Activated T-cell treated with anti-CD3 and anti-CD28 coated beads, Interleukin-2, amount 50 U/mL, for 4 hours (primary cell): ENCODE measurements around the gene OR10C1. TPM values are rescaled to one million over a fixed set of nuclear protein-coding genes. Genes with fewer than 3 reads are reported as not detected.

Experiments used
- ATAC-seq, 2 donors: fragments of 200-7000 bp; cut with Tn5 transposase; one replicate each; pipeline ENCODE4 v1.10.0; 2021
- DNase-seq: peaks from one replicate; pipeline ENCODE4 v3.0.0-alpha.2; 2020
- H3K27me3 Mint-ChIP-seq: one replicate; pipeline ENCODE4 v1.8.0; 2021; ENCODE audit warnings: low read depth, mixed read lengths
- H3K36me3 Mint-ChIP-seq: one replicate; pipeline ENCODE4 v1.8.0; 2022; ENCODE audit warnings: mixed read lengths; ENCODE audit not compliant: insufficient read depth
- H3K4me1 Mint-ChIP-seq: one replicate; pipeline ENCODE4 v1.8.0; 2021; ENCODE audit warnings: low read depth, mixed read lengths
- H3K4me3 Mint-ChIP-seq: one replicate; pipeline ENCODE4 v1.8.0; 2021; ENCODE audit warnings: mild to moderate bottlenecking, moderate library complexity, mixed read lengths
- H3K9me3 Mint-ChIP-seq: one replicate; pipeline ENCODE4 v1.8.0; 2021; ENCODE audit warnings: mixed read lengths
- total RNA-seq, 3 donors: library from RNA; stranded (reverse); gene quantifications; one replicate each; pipeline ENCODE4 v1.2.1, GENCODE V29; 2021

OR10C1 gene
- total RNA-seq, 3 donors from 2014 or later, result not detected

DNA sequence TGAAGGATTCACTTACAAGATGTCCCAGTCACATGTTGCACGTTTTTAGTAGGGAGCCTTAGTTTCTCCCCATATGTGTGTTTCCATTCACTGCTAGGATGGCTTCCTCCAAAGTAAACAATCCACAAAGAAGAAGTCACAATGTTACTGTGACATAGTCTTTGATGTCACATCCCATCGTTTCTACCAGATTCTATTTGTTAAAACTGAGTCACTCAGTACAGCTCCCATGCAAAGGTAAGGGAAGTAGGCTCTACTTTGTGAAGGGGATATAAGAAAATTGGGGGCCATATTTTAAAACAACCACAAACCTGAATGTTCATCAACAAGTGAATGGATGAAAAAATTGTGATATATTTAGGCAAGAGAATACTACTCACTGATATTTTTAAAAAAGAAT, 17.9 kb downstream of the OR10C1 start, which contains the start of the genes OR11A1 and OR2H1:
Gene OR11A1, minus strand, starts transcription at position 101 of the 400 bp plus-strand sequence. CDS start 29,430 bp downstream, outside the sequence.
Gene OR2H1, plus strand, starts transcription at position 185 of the 400 bp plus-strand sequence. CDS start 4,615 bp downstream, outside the sequence.
- no peaks in the 10 kb centered on the region for H3K4me1 Mint-ChIP-seq
- H3K9me3 Mint-ChIP-seq, result no peaks in the 10 kb centered on the region
- no peaks in the 10 kb centered on the region for H3K36me3 Mint-ChIP-seq
- H3K4me3 Mint-ChIP-seq, result no peak within 1 kb of the TSS
- ATAC-seq (no peak), DNase-seq (no peak)
- H3K27me3 Mint-ChIP-seq, result peaks cover 16% of the 10 kb centered on the region

DNA sequence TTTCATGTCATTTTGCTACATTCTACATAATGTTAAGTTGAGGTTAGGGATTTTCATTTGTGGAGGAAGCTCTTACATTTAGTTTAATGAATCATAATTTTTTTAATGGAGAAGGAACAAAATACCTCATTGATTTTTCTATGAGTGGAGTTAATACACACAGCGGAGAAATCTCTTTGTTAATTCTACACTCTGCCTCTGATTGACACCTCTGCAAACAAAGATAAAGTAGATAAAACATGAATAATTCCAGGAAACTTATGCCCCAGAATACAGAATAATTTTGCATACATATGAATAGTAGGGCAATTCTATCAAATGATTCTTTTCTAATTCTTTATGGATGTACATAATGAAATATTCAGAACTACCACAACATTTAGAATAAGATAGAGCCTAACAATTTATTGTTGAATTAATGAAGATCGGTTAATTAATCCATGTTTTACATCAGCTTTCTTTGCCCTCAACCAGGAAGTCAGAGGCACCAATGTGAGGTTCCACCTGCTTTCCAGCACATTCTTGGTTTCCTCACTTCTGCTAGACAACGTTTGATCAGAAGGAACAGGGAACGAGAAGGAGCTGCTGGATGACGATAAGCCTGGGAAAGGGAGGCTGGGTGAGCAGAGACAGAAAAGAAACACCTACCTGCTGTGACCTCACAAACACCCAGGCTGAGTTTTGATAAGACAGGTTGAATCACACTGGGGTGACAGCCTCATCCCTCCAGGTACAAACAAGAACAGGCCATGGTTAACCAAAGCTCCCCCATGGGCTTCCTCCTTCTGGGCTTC, 22.1 kb downstream of the OR10C1 start:
- Mint-ChIP-seq H3K4me3 (no peak overlapping the region), H3K27me3 (peaks cover 15% of the 10 kb centered on the region), H3K4me1 (no peaks in the 10 kb centered on the region), H3K36me3 (no peaks in the 10 kb centered on the region), H3K9me3 (no peaks in the 10 kb centered on the region)
- no peak for ATAC-seq
- no peak for DNase-seq

DNA sequence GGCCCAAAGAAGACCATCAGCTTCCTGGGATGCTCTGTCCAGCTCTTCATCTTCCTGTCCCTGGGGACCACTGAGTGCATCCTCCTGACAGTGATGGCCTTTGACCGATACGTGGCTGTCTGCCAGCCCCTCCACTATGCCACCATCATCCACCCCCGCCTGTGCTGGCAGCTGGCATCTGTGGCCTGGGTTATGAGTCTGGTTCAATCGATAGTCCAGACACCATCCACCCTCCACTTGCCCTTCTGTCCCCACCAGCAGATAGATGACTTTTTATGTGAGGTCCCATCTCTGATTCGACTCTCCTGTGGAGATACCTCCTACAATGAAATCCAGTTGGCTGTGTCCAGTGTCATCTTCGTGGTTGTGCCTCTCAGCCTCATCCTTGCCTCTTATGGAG, 22.9 kb downstream of the OR10C1 start:
- Mint-ChIP-seq H3K4me1 (no peaks in the 10 kb centered on the region), H3K4me3 (no peak overlapping the region), H3K9me3 (no peaks in the 10 kb centered on the region), H3K27me3 (peaks cover 15% of the 10 kb centered on the region), H3K36me3 (no peaks in the 10 kb centered on the region)
- no peak for DNase-seq
- ATAC-seq, result no peak

DNA sequence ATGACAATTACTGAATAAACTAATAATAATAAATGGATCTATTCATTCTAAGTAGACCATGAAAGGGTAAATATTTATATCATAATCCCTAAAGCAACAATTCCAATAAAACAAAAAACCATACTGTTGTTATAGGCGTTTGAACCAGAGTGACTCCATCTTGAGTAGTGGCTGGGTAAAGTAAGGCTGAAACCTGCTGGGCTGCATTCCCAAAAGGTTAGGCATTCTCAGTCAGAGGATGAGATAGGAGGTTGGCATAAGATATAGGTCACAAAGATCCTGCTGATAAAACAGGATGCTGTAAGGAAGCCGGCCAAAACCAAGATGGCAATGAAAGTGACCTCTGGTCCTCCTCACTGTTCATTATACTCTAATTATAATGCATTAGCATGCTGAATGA, 26.2 kb downstream of the OR10C1 start:
- peaks cover 14% of the 10 kb centered on the region for H3K27me3 Mint-ChIP-seq
- no peak overlapping the region for H3K4me3 Mint-ChIP-seq
- ATAC-seq, result no peak
- no peaks in the 10 kb centered on the region for H3K9me3 Mint-ChIP-seq
- no peak for DNase-seq
- no peaks in the 10 kb centered on the region for H3K4me1 Mint-ChIP-seq
- H3K36me3 Mint-ChIP-seq, result no peaks in the 10 kb centered on the region

DNA sequence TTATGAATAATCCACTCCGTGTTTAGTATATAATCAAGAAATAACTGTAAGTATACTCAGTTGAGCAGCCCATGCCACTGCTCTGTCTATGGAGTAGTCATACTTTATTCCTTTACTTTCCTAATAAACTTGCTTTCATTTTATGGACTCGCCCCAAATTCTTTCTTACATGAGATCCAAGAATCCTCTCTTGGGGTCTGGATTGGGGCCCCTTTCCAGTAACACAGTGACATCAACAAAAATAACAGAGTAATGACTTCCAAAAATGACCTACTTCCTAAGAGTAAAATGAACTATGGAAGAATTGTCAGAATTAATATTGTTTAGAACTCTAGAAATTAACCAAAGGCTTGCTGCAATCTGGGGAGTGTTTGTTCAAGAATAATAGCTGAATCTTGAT, 26.7 kb downstream of the OR10C1 start:
- Mint-ChIP-seq H3K9me3 (no peaks in the 10 kb centered on the region), H3K27me3 (peaks cover 14% of the 10 kb centered on the region), H3K4me1 (no peaks in the 10 kb centered on the region), H3K4me3 (no peak overlapping the region), H3K36me3 (no peaks in the 10 kb centered on the region)
- DNase-seq (no peak), ATAC-seq (no peak)

DNA sequence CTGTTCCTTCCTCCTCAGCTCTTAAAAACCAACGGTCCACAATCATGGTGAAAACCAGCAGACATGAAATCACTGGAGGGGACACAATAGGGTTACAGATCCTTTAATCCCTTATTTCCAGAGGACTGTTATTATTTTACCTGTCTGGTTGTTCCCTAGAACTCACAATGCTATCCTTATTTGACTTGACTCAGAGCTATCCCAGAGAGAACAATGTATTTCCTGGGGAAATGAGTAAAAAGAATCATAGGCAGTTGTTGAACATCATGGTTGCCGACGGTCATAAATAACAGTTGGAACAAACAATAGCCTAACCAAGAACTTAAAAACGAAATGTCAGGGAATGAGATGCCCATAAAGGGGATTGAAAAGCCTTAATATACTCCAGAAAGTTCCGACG, 27.1 kb downstream of the OR10C1 start:
- H3K4me1 Mint-ChIP-seq, result no peaks in the 10 kb centered on the region
- H3K36me3 Mint-ChIP-seq, result no peaks in the 10 kb centered on the region
- H3K9me3 Mint-ChIP-seq, result no peaks in the 10 kb centered on the region
- H3K4me3 Mint-ChIP-seq, result no peak overlapping the region
- DNase-seq (no peak), ATAC-seq (no peak)
- peaks cover 14% of the 10 kb centered on the region for H3K27me3 Mint-ChIP-seq

DNA sequence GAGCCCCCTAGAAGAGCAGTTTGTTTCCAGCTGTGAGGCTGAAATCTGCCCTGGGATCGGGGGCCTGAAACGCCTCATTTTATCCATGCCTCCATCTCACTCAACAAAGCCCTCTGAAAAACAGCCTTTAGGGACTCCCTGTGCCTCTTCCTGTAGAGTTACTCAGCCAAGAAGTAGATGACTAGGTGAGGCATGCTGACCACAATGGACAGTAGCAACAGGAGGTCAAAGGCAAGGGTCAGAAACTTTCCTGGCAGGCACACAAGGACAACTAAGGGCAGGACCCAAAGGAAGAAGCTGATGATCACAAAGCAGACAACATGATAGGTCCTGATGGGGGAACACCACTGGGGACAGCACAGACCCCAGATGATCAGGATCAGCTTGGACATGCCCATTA, 35.9 kb downstream of the OR10C1 start:
- Mint-ChIP-seq H3K36me3 (no peaks in the 10 kb centered on the region), H3K4me3 (no peak overlapping the region), H3K4me1 (no peaks in the 10 kb centered on the region), H3K9me3 (no peaks in the 10 kb centered on the region), H3K27me3 (peaks cover 26% of the 10 kb centered on the region)
- no peak for ATAC-seq
- no peak for DNase-seq

DNA sequence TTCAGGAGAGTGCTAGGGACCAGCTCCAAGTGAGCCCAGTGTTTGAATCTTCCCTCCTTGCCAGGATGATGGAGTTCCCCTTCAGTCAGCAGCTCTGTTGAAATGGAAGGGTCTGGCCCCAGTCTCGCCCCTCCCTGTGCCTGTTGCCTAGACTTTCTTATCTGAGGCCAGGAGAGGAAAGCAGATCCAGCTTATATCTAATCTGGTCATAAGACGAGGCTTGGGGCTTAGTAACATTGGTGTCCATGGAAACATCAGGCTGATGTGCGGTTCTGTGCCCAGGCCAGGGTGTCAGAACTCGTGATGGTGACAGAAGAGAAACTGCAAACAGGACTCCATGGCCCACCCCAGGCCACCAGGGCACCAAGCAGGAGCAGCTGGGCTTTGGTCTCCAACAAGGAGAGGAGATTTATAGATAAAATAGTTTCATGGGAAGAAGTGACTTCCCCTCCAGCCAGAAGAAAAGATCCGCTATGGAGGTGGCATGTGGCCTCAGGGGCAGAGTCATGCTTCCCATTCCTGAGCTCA, 38.9 kb downstream of the OR10C1 start:
- Mint-ChIP-seq H3K36me3 (no peaks in the 10 kb centered on the region), H3K4me1 (no peaks in the 10 kb centered on the region), H3K27me3 (peaks cover 26% of the 10 kb centered on the region), H3K4me3 (no peak overlapping the region), H3K9me3 (peaks cover 4% of the 10 kb centered on the region)
- no peak for DNase-seq
- no peak for ATAC-seq

DNA sequence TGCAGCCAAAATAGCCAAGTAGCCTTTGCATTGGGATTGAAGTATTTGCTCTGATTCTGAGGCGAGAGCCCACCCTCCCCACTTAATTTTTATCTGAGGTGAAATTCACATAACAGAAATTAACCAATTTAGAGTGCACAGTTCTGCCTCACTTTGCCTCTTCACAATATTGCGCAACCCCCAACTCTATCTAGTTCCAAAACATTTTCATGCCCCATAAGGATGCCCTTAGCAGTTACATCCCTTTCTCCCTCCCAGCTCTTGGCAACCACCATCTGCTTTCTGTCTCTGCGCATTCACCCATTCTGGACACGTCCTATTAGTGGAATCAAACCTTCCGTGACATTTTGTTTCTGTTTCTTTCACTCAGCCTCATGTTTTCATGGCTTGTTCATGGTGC, 39.6 kb downstream of the OR10C1 start:
- no peak overlapping the region for H3K4me3 Mint-ChIP-seq
- ATAC-seq, result no peak
- no peaks in the 10 kb centered on the region for H3K36me3 Mint-ChIP-seq
- no peaks in the 10 kb centered on the region for H3K4me1 Mint-ChIP-seq
- DNase-seq, result no peak
- H3K9me3 Mint-ChIP-seq, result peaks cover 4% of the 10 kb centered on the region
- H3K27me3 Mint-ChIP-seq, result peaks cover 22% of the 10 kb centered on the region

DNA sequence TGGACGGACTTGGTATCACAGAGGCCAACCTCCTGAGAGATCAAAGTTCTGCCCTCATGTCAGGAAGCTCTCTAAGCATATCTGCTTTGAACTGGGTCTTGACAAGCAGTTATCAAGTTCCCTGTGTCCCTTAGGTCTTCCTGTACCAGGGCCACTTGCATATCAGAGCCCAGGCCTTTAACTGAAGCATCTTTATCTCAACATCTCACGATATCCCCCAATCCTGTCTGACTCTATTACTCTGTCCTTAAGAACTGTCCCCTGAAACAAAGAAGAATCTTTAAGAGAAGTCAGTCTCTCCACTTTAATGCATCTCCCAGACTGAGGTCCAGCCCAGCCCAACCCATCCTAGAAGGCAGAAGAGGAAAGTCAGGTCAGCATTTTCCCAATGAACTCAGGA, 40.5 kb downstream of the OR10C1 start:
- no peak for ATAC-seq
- Mint-ChIP-seq H3K4me3 (no peak overlapping the region), H3K36me3 (no peaks in the 10 kb centered on the region), H3K27me3 (peaks cover 22% of the 10 kb centered on the region), H3K9me3 (peaks cover 4% of the 10 kb centered on the region), H3K4me1 (no peaks in the 10 kb centered on the region)
- DNase-seq, result no peak

DNA sequence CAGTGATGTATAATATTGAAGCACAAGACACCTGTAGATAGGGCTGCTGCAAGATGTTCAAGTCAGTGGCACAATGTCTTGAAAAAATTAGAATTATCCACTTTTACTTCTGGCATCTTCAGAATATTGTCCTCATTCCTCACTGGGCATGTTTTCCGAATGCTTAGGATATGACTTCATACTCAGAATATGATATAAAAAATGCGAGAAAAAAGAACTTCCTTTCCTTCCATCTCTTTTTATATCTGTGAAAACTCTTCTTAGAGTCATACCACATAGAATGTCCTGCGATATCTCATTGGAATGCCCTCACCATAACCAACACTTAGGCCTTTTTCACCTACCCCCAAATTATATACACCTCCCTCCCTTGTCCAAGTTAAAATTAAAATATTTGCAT, 44.1 kb downstream of the OR10C1 start:
- DNase-seq (no peak), ATAC-seq (no peak)
- Mint-ChIP-seq H3K4me1 (no peaks in the 10 kb centered on the region), H3K4me3 (no peak overlapping the region), H3K27me3 (peaks cover 13% of the 10 kb centered on the region), H3K36me3 (no peaks in the 10 kb centered on the region), H3K9me3 (peaks cover 4% of the 10 kb centered on the region)

DNA sequence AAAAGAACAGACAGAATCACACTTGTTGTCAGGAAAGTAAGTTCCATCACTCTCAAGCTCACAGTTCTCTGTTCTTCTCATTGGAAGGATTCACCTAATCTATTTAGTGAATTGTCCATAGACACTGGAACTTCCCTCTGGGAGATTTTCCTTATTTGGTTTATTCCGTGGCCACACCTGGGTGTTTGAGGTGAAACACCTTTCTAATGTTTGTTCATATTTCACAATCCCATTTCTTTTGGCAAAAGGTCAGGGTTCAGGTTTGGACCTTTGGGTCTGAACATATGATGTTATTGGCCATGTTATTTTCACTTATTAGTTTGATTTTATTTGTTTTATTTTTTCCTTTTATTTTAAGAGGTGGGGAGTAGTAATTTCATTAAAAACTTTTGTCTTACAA, 44.6 kb downstream of the OR10C1 start:
- no peaks in the 10 kb centered on the region for H3K36me3 Mint-ChIP-seq
- no peak for ATAC-seq
- no peak overlapping the region for H3K4me3 Mint-ChIP-seq
- no peak for DNase-seq
- H3K4me1 Mint-ChIP-seq, result no peaks in the 10 kb centered on the region
- H3K9me3 Mint-ChIP-seq, result peaks cover 4% of the 10 kb centered on the region
- peaks cover 13% of the 10 kb centered on the region for H3K27me3 Mint-ChIP-seq

DNA sequence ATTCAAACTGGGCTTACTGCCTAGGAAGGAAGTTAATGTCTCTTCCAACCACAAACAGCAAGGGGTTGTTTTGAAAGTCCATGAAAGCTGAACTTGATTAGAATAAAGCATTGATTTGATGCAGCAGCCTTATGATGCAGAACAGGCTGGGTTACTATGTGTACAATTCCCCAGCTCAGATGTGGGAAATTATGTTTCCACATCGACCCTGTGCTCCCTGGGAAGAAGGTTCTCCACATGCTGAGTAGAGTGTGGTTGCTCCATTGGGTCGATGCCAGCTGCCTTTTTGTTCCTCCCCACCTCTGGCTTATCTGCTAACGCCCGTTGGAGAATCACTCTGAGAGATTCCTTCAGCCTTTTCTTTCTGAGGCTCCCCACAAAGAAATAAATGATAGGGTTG, 47.5 kb downstream of the OR10C1 start:
- ATAC-seq (no peak), DNase-seq (no peak)
- Mint-ChIP-seq H3K4me1 (no peaks in the 10 kb centered on the region), H3K27me3 (peaks cover 13% of the 10 kb centered on the region), H3K4me3 (no peak overlapping the region), H3K9me3 (peaks cover 4% of the 10 kb centered on the region), H3K36me3 (no peaks in the 10 kb centered on the region)

DNA sequence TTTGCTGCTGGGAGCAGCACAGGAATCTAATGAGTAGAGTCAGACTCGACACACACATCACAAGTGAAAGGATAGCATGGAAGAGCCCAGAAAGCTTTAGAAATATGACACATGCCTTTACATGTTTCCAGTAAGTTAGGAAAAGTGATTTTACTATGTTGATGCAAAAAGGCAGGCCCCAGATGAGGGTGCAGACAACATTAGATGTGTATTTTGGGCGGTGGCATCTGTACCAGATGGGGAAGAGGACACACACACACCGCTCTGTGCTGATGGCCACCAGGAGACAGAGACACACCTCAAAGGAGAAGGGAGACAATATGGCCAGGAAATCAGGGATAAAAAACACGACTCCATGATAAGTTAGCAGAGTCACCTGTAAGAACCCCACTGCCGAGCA, 48.0 kb downstream of the OR10C1 start:
- ATAC-seq (no peak), DNase-seq (no peak)
- H3K9me3 Mint-ChIP-seq, result peaks cover 4% of the 10 kb centered on the region
- no peaks in the 10 kb centered on the region for H3K36me3 Mint-ChIP-seq
- no peak overlapping the region for H3K4me3 Mint-ChIP-seq
- no peaks in the 10 kb centered on the region for H3K4me1 Mint-ChIP-seq
- H3K27me3 Mint-ChIP-seq, result peaks cover 12% of the 10 kb centered on the region

DNA sequence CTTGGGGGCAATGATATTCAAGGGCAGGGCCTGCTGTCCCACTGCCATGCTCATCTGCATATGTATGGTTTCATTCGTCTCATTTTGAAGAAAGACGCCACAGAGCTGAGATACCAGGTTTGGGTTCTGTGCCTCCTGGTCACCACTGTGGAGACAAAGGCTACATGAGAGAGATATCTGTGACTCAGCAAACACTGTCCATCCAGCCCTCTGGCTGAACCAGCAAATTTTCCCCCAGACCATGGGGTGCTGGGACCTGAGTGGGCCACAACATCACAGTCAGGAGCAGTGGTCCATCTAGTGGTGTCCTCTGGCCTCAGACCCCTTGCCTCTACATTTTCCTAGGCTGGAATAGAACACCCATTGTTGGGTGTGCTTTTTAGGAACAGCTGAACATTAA, 48.6 kb downstream of the OR10C1 start, which contains the start of gene MAS1L:
Gene MAS1L, minus strand, starts transcription at position 297 of the 400 bp plus-strand sequence. Its CDS starts 54 bp downstream, at position 243.
- H3K4me1 Mint-ChIP-seq, result no peaks in the 10 kb centered on the region
- no peaks in the 10 kb centered on the region for H3K9me3 Mint-ChIP-seq
- H3K27me3 Mint-ChIP-seq, result peaks cover 10% of the 10 kb centered on the region
- H3K4me3 Mint-ChIP-seq, result no peak within 1 kb of the TSS
- no peak for ATAC-seq
- H3K36me3 Mint-ChIP-seq, result no peaks in the 10 kb centered on the region
- no peak for DNase-seq
